ENCODE results near the gene VPS26C.

The VPS26C gene

DNA sequence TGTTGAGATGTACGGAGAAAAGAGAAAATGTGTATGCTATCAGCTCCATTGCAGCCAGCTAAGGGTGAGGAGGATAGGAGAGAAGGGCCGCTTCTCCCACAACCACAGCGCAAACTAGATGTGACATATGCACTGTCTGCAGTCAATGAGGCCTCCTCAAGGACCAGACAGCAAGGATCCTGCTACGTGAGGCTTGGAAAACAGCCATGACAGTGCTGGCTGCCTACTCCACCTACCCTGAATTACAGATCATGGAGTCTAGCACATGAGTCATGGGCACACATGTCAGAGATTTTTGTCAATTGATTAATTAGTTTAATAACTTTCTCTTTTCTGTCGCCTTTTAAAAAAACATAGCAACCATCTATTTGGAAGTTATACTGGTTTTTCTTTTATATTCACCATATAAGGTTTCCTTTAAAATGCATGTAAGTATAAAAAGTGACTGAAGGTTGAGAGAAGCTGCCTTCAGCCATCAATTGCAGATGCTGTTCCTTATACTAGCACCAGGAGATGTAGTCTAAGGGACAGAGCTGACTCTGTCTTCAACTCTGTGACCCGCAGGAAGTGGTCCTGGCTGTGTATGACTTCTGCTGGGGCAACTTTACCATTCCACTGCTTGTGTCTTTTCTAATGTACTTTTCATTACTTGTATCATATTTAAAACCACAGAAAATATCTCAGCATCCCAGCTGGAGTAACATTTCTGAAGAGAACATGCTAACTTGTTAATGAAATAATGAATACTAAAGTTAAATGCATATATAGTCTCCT, 3.1 kb downstream of the VPS26C start:
- no peak for DNase-seq

DNA sequence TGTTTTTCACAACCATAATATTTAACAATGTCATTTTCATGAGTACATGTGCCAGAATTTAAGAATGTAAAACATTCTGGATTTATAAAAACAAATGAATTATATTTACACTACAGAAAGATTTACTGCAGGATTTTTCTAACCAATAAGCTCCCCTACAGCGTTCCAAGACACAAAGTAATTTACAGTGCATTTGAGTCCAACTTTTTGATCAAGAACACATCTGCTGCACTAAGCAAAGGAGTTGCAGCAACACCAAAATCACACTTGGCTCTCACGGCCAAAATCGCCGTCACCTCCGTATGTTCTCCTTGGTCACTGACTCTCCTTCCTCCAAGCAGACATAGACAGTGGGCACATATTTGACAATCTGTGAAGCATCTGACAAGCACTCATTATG, 7.7 kb downstream of the VPS26C start:
- no peak for DNase-seq

DNA sequence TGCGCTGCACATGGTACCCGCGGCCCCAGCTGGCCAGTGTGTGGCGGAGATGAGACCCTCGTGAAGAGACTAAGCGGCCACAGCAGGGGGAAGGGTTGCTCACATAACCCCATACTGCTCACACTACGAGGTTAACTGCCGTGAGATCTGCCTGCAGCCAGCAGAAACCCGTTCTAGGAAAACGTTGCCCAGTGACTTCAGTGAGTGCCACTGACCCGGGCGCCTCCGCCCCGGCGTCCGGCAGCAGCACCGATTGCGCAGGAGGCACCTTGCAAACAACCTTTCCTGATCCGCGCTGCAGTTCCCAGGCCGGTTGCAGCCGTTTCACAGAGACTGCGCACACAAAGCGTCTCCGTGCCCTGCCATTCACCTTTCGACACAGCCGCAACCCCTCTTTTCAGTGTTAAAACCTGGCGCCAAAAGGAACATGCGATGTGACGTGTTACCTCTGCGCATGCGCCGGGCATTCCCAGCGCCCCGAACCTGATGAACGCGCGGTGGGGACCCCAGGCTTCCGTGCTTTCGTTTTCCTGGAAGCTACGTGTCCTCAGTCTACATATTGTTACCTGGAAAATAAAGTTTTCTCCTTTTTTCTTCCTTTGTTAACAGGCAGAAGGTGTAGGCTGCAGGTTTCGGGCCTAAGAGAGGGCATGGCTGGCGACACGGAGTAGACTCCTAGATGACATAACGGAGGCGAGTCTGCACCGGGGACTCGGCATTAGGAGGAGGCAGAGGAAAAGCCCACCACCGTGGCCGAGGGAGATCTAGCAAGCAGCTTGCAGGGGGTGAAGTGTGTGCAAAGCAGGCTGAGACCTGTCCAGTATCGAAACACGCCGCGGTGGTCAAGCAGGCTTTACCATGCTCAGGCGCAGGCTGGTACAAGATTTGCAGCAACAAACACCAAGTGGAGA, 8.9 kb downstream of the VPS26C start:
- DNase-seq: peak; percentile 75 to 78

GRCh38 chr21:37257511-37257966, 9.6 kb downstream of the VPS26C start:
- DNase-seq: peak; percentile 41 to 67

GRCh38 chr21:37253991-37254390, 13.1 kb downstream of the VPS26C start:
- no peak for DNase-seq

GRCh38 chr21:37251294-37251634, 15.9 kb downstream of the VPS26C start:
- DNase-seq: no peak

GRCh38 chr21:37249112-37249904, 17.8 kb downstream of the VPS26C start:
- DNase-seq: no peak

DNA sequence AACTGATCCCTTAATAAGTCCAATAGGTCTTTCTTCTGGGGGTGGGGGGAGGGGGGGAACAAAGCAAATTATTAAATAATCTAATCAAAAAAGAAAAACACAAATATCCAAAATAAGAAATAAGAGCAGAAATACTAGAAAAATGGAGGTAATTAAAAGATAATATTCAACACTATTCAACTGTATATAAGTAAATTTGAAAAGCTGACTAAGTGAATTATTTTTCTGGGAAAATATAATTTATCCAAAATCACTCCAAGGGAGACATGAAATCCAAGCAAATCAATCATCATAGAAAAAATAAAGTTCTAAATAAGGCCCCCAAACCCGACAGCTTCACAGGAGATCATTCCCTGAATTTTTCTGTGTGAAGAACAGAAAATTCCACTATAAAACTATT, 18.8 kb downstream of the VPS26C start:
- DNase-seq: no peak

GRCh38 chr21:37245151-37245550, 22.0 kb downstream of the VPS26C start:
- DNase-seq: no peak

- no peak for DNase-seq
These were observed 22.5 kb downstream of the VPS26C start for GRCh38 chr21:37244501-37245095.

GRCh38 chr21:37243961-37244360, 23.2 kb downstream of the VPS26C start:
- DNase-seq: no peak

DNA sequence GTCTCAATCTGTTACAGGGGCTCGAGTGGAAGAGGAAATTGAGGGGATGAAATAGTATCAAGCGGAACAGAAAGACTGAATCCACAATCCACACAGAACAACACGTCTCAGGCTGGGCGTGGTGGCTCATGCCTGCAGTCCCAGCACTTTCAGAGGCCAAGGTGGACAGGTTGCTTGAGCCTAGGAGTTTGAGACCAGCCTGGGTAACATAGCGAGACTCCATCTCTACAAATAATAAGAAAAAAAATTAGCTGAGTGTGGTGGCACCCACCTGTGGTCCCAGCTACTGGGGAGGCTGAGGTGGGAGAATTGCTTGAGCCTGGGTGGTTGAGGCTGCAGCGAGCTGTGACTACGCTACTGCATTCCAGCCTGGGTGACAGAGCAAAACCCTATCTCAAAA, 25.7 kb downstream of the VPS26C start:
- no peak for DNase-seq

DNA sequence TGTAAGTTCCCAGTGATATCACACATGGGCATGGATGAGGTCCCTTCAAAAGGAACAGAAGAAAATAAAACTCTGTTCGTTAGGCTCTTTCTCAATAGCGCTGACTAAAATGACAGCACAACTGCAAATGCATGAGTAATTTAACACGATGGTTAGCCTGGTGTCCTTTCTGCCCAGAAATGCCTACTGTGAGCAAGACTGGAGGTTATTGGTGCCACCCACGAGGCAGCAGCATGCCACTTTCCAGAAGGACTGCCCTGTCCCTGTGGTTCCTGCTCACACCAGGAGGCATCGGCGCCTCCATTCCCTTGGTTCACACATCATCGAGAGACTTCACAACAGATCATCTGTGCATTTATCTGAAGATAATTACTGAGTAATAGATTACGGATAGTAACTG, 26.2 kb downstream of the VPS26C start:
- no peak for DNase-seq

- DNase-seq: no peak
These were observed 29.4 kb downstream of the VPS26C start for GRCh38 chr21:37237764-37238163.

DNA sequence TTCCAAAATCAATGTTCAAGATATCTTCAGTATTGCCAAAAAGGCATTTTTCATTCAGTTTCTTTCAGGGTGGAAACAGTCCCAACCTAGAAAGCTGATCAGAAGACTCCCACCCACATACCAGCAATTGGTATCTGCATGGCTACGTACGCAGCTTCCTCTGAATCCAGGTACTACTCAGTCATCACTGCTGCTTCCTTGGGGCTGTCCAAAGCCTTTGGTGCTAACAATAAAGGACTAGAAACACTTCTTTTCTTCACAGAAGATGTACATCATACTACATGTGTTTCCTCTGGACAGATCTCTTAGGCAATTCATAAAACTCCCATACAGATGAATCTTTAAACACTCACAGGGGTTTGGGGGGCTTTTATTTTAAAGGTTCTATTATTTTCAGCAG, 29.8 kb downstream of the VPS26C start:
- DNase-seq: no peak

DNA sequence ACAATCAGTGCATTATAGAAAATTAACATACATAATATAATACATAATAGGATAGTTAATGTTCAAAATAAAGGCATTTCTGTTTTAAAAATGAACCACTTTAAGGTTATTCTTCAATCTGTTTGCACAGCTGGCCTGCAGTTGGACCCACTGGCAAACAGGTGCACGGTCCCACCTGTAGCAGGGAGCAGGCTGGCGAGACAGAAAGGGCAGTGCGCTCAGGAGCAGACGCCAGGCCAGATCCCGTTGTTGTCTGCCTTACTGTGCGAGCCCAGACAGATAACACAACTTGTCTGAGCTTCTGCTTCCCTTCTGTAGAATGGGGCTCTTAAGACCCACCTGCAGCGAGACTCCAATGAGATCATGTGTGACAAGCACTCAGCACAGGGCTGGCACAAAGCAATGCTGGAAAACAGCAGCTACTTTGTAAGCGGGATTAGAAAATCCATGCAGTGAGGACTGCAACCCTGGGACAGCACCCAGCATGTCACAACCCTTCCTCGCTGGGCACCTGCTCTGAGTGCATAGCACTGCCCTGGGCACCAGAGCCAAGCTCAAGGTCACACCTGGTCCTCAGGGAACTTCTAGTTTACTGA, 33.5 kb downstream of the VPS26C start:
- peak; percentile 48 to 60 for DNase-seq

GRCh38 chr21:37232274-37233018, 34.7 kb downstream of the VPS26C start:
- no peak for DNase-seq

- no peak for DNase-seq
These were observed 35.5 kb downstream of the VPS26C start for GRCh38 chr21:37231671-37232070.

DNA sequence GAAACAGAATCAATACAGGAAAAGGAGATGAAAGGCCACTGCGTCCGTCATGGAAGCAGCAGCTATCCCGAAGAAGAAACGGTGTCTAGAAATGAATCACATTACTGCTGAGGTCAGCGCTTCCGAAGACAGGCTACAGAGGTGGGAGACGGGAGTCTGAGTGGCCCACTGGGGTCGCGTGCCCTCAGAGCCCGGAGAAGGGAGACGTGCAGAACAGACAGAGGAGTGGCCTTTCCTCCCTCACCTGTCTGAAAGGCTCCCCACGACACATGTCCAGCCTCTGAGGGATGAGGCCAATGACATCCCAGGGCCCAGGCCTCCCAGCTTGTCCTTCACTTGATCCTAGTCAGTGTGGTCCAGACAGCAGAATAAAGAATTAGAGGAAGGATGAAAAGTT, 35.9 kb downstream of the VPS26C start:
- DNase-seq: no peak

GRCh38 chr21:37230632-37231248, 36.4 kb downstream of the VPS26C start:
- no peak for DNase-seq

GRCh38 chr21:37228003-37228400, 39.1 kb downstream of the VPS26C start:
- DNase-seq: no peak

Data from SHP77 (cell line).